Smooth muscle cell (in vitro differentiated cells): ENCODE data around the gene TOP3A. TPM values are rescaled to one million over a fixed set of nuclear protein-coding genes. Genes with fewer than 3 reads are reported as not detected.

ENCODE experiments used
- DNase-seq: peaks from one replicate; lab custom pipeline; 2025; ENCODE audit not compliant: unreplicated experiment; lab: John Stamatoyannopoulos, UW
- H2AFZ ChIP-seq: fragments of 200-600 bp; sonication (generic); 2 replicates; pipeline ENCODE4 v1.6.0; 2016; ENCODE audit warnings: antibody characterized with exemption, low read depth, mild to moderate bottlenecking
- H3F3A ChIP-seq: fragments of 200-600 bp; sonication (generic); 2 replicates; pipeline ENCODE4 v1.6.0; 2017; ENCODE audit warnings: antibody characterized with exemption, low read depth
- H3K27ac ChIP-seq: fragments of 200-600 bp; sonication (generic); 2 replicates; pipeline ENCODE4 v1.5.1; 2016; ENCODE audit warnings: low read depth, mild to moderate bottlenecking
- H3K27me3 ChIP-seq: fragments of 200-600 bp; sonication (generic); 2 replicates; pipeline ENCODE4 v1.6.1; 2016; ENCODE audit warnings: low read depth, mild to moderate bottlenecking
- H3K36me3 ChIP-seq: fragments of 200-600 bp; sonication (generic); 2 replicates; pipeline ENCODE4 v1.5.1; 2016; ENCODE audit warnings: low read depth
- H3K4me1 ChIP-seq: fragments of 200-600 bp; sonication (generic); 2 replicates; pipeline ENCODE4 v1.5.1; 2016; ENCODE audit warnings: low read depth
- H3K4me2 ChIP-seq: fragments of 200-600 bp; sonication (generic); 2 replicates; pipeline ENCODE4 v1.6.0; 2016; ENCODE audit warnings: mild to moderate bottlenecking
- H3K4me3 ChIP-seq: fragments of 200-600 bp; sonication (generic); 2 replicates; pipeline ENCODE4 v1.5.1; 2016; ENCODE audit warnings: mild to moderate bottlenecking
- H3K79me2 ChIP-seq: fragments of 200-600 bp; sonication (generic); 2 replicates; pipeline ENCODE4 v1.6.0; 2016; ENCODE audit warnings: low read depth, mild to moderate bottlenecking
- H3K9ac ChIP-seq: fragments of 200-600 bp; sonication (generic); 2 replicates; pipeline ENCODE4 v1.6.0; 2016; ENCODE audit warnings: low read depth
- H3K9me3 ChIP-seq: fragments of 200-600 bp; sonication (generic); replicated peaks from 2 replicates; pipeline ENCODE4 v1.5.1; 2016; ENCODE audit warnings: low read depth
- H4K20me1 ChIP-seq: fragments of 200-600 bp; sonication (generic); 2 replicates; pipeline ENCODE4 v1.6.0; 2016; ENCODE audit warnings: low read depth
- CTCF ChIP-seq: fragments of 200-600 bp; sonication (generic); IDR thresholded peaks from 2 replicates; pipeline ENCODE4 v1.5.1; 2017; ENCODE audit warnings: borderline replicate concordance, mild to moderate bottlenecking, antibody characterized with exemption; ENCODE audit not compliant: insufficient read depth, poor library complexity, severe bottlenecking
- WGBS: methylation state at CpG from one replicate; pipeline ENCODE4 v1.1.7; 2016; ENCODE audit warnings: low lambda C conversion rate; 5-methylcytosine and 5-hydroxymethylcytosine counted together
- polyA plus RNA-seq: library from polyadenylated mRNA; unstranded; fragments of >200 nt; fragmentation: Nextera tagmentation; extraction: Ambion mirVana; gene quantifications from 2 replicates; pipeline ENCODE4 v1.2.1, GENCODE V29; 2016
- total RNA-seq: library from RNA; depleted of rRNA; stranded (reverse); fragments of >200 nt; gene quantifications from 2 replicates; pipeline ENCODE4 v1.2.3, GENCODE V29; 2014

The TOP3A gene
- total and polyA plus RNA-seq, 2 experiments from 2014 or later: 14.6 to 40.9 TPM

- Histone ChIP-seq H3K36me3 (no peaks in the 10 kb centered on the region), H3F3A (no peaks in the 10 kb centered on the region), H3K9ac (peak overlapping the region; percentile 26), H4K20me1 (no peaks in the 10 kb centered on the region), H3K4me1 (peaks cover 7% of the 10 kb centered on the region), H3K27me3 (no peaks in the 10 kb centered on the region), H3K27ac (no peak overlapping the region), H3K79me2 (no peaks in the 10 kb centered on the region), H3K4me2 (peak overlapping the region; percentile 94), H3K4me3 (peak overlapping the region; percentile 63), H3K9me3 (no peaks in the 10 kb centered on the region), H2AFZ (peak overlapping the region; percentile 91)
- no peak for DNase-seq
- 9% methylated on average over 14 of the region's 14 CpGs for whole genome bisulfite sequencing
- no peak for TF ChIP-seq CTCF
Measured at GRCh38 chr17:18362698-18363100, 47.9 kb upstream of the TOP3A start.

GRCh38 chr17:18361837-18362697, 47.3 kb upstream of the TOP3A start:
- no peak for DNase-seq
- Histone ChIP-seq H3K36me3 (no peaks in the 10 kb centered on the region), H3K9ac (no peak overlapping the region), H3K27me3 (no peaks in the 10 kb centered on the region), H3K4me3 (peak overlapping the region; percentile 63), H3K27ac (no peak overlapping the region), H3K4me2 (peak overlapping the region; percentile 94), H3K9me3 (no peaks in the 10 kb centered on the region), H3F3A (no peaks in the 10 kb centered on the region), H2AFZ (peak overlapping the region; percentile 91), H3K4me1 (peaks cover 7% of the 10 kb centered on the region), H4K20me1 (no peaks in the 10 kb centered on the region), H3K79me2 (no peaks in the 10 kb centered on the region)
- no peak for TF ChIP-seq CTCF
- WGBS: 66% methylated on average over 15 of the region's 15 CpGs

GRCh38 chr17:18360518-18360917, 45.7 kb upstream of the TOP3A start:
- TF ChIP-seq CTCF: no peak
- Histone ChIP-seq H3K9me3 (no peaks in the 10 kb centered on the region), H3K4me1 (peaks cover 7% of the 10 kb centered on the region), H3K36me3 (no peaks in the 10 kb centered on the region), H2AFZ (no peak overlapping the region), H3K27ac (no peak overlapping the region), H4K20me1 (no peaks in the 10 kb centered on the region), H3F3A (no peaks in the 10 kb centered on the region), H3K4me2 (no peak overlapping the region), H3K9ac (no peak overlapping the region), H3K79me2 (no peaks in the 10 kb centered on the region), H3K4me3 (no peak overlapping the region), H3K27me3 (no peaks in the 10 kb centered on the region)
- no peak for DNase-seq
- 95% methylated on average over 8 of the region's 8 CpGs for WGBS
